Superior temporal gyrus (tissue), 1 donor: Measurements from ENCODE around the gene EXOC6.
"Not testable (repeated sequence)": the region's sequence is repeated elsewhere in the genome, so short reads cannot be mapped to it uniquely, and the experiment has no call there.

Experiments used
- DNase-seq: peaks from one replicate; pipeline ENCODE4 v3.0.0-alpha.2; 2016; ENCODE audit errors: extremely low spot score

The EXOC6 gene

GRCh38 chr10:93079663-93080349 lies 231.5 kb downstream of the EXOC6 start:
- no peak for DNase-seq

- DNase-seq, result peak; percentile 78
Observed at GRCh38 chr10:93080350-93081046, 232.2 kb downstream of the EXOC6 start.

- DNase-seq, result no peak
Observed at GRCh38 chr10:93081318-93081717, 233.0 kb downstream of the EXOC6 start.

- no peak for DNase-seq
Observed at GRCh38 chr10:93081834-93082233, 233.5 kb downstream of the EXOC6 start.

GRCh38 chr10:93083743-93084539 lies 235.6 kb downstream of the EXOC6 start:
- no peak for DNase-seq

- DNase-seq, result no peak
Observed at GRCh38 chr10:93085272-93085859, 237.0 kb downstream of the EXOC6 start.

GRCh38 chr10:93086289-93086688 lies 238.0 kb downstream of the EXOC6 start:
- no peak for DNase-seq

GRCh38 chr10:93087846-93088245 lies 239.5 kb downstream of the EXOC6 start:
- DNase-seq, result no peak

- DNase-seq, result no peak
Observed at GRCh38 chr10:93088466-93088865, 240.1 kb downstream of the EXOC6 start.

GRCh38 chr10:93090619-93091018 lies 242.3 kb downstream of the EXOC6 start:
- DNase-seq, result no peak

- DNase-seq, result no peak
Observed at GRCh38 chr10:93091960-93092359, 243.6 kb downstream of the EXOC6 start.

- DNase-seq, result no peak
Observed at GRCh38 chr10:93095225-93095624, 246.9 kb downstream of the EXOC6 start.

GRCh38 chr10:93096901-93097300 lies 248.6 kb downstream of the EXOC6 start:
- DNase-seq, result no peak

- DNase-seq, result no peak
Observed at GRCh38 chr10:93097386-93097785, 249.1 kb downstream of the EXOC6 start.

- no peak for DNase-seq
Observed at GRCh38 chr10:93098816-93099215, 250.5 kb downstream of the EXOC6 start.

- DNase-seq, result no peak
Observed at GRCh38 chr10:93099670-93100069, 251.3 kb downstream of the EXOC6 start.

GRCh38 chr10:93101148-93101547 lies 252.8 kb downstream of the EXOC6 start:
- not testable (repeated sequence) for DNase-seq

- DNase-seq, result no peak
Observed at GRCh38 chr10:93103953-93104352, 255.6 kb downstream of the EXOC6 start.

- no peak for DNase-seq
Observed at GRCh38 chr10:93106631-93107072, 258.3 kb downstream of the EXOC6 start.
